Endothelial cell (in vitro differentiated cells): ENCODE data around the gene GREB1. TPM values are rescaled to one million over a fixed set of nuclear protein-coding genes. Genes with fewer than 3 reads are reported as not detected.
"Not testable (repeated sequence)": the region's sequence is repeated elsewhere in the genome, so short reads cannot be mapped to it uniquely, and the experiment has no call there.

Source experiments
- DNase-seq: peaks from one replicate; pipeline ENCODE4 v3.0.0; 2021; ENCODE audit warnings: low spot score
- H3K27ac Mint-ChIP-seq: one replicate; pipeline ENCODE4 v1.8.0; 2021; ENCODE audit warnings: mixed read lengths, inconsistent platforms; ENCODE audit not compliant: unreplicated experiment
- H3K27me3 Mint-ChIP-seq: one replicate; pipeline ENCODE4 v1.8.0; 2021; ENCODE audit warnings: mild to moderate bottlenecking, moderate library complexity, mixed read lengths, inconsistent platforms; ENCODE audit not compliant: unreplicated experiment
- H3K36me3 Mint-ChIP-seq: one replicate; pipeline ENCODE4 v1.8.0; 2021; ENCODE audit warnings: mild to moderate bottlenecking, low read depth, mixed read lengths, inconsistent platforms; ENCODE audit not compliant: unreplicated experiment
- H3K4me1 Mint-ChIP-seq: one replicate; pipeline ENCODE4 v1.8.0; 2021; ENCODE audit warnings: mild to moderate bottlenecking, mixed read lengths, inconsistent platforms; ENCODE audit not compliant: unreplicated experiment
- H3K4me3 Mint-ChIP-seq: one replicate; pipeline ENCODE4 v1.8.0; 2021; ENCODE audit warnings: mild to moderate bottlenecking, mixed read lengths, inconsistent platforms; ENCODE audit not compliant: unreplicated experiment
- H3K9me3 Mint-ChIP-seq: one replicate; pipeline ENCODE4 v1.8.0; 2021; ENCODE audit warnings: mixed read lengths, inconsistent platforms; ENCODE audit not compliant: unreplicated experiment
- CTCF ChIP-seq: fragments of 200-600 bp; sonication (generic); IDR thresholded peaks from one replicate; pipeline ENCODE4 v1.5.0; 2021; ENCODE audit warnings: antibody characterized with exemption; ENCODE audit not compliant: unreplicated experiment
- total RNA-seq: library from RNA; stranded (reverse); fragmentation: NEBNext Ultra II Directional; extraction: Animal tissue kit (Norgen Biotek cat#: 25700); gene quantifications from one replicate; pipeline ENCODE4 v1.2.1, GENCODE V29; 2021; ENCODE audit not compliant: unreplicated experiment

GREB1 gene
- total RNA-seq, 1 donor from 2014 or later = 35.9 TPM

GRCh38 chr2:11659115-11659475 lies 125.2 kb downstream of the GREB1 start:
- Mint-ChIP-seq H3K9me3 (no peaks in the 10 kb centered on the region), H3K27me3 (peaks cover 4% of the 10 kb centered on the region), H3K36me3 (no peaks in the 10 kb centered on the region), H3K4me1 (no peaks in the 10 kb centered on the region), H3K4me3 (no peak overlapping the region), H3K27ac (no peak overlapping the region)
- no peak for TF ChIP-seq CTCF
- DNase-seq = no peak

GRCh38 chr2:11659851-11660250 lies 126.0 kb downstream of the GREB1 start:
- H3K27ac Mint-ChIP-seq = no peak overlapping the region
- H3K27me3 Mint-ChIP-seq = peaks cover 4% of the 10 kb centered on the region
- no peak for DNase-seq
- no peak for TF ChIP-seq CTCF
- no peaks in the 10 kb centered on the region for H3K36me3 Mint-ChIP-seq
- no peaks in the 10 kb centered on the region for H3K9me3 Mint-ChIP-seq
- no peak overlapping the region for H3K4me3 Mint-ChIP-seq
- H3K4me1 Mint-ChIP-seq = no peaks in the 10 kb centered on the region

- not testable (repeated sequence) for H3K27ac Mint-ChIP-seq, H3K9me3 Mint-ChIP-seq, H3K27me3 Mint-ChIP-seq, H3K4me3 Mint-ChIP-seq, H3K4me1 Mint-ChIP-seq, DNase-seq, H3K36me3 Mint-ChIP-seq
These were observed 126.6 kb downstream of the GREB1 start for GRCh38 chr2:11660396-11660795.

- Mint-ChIP-seq H3K4me3 (no peak overlapping the region), H3K36me3 (no peaks in the 10 kb centered on the region), H3K27me3 (peaks cover 7% of the 10 kb centered on the region), H3K9me3 (no peaks in the 10 kb centered on the region), H3K4me1 (no peaks in the 10 kb centered on the region), H3K27ac (no peak overlapping the region)
- no peak for TF ChIP-seq CTCF
- DNase-seq = no peak
These were observed 128.1 kb downstream of the GREB1 start for GRCh38 chr2:11661891-11662435.

- no peaks in the 10 kb centered on the region for H3K4me1 Mint-ChIP-seq
- no peak overlapping the region for H3K4me3 Mint-ChIP-seq
- no peaks in the 10 kb centered on the region for H3K36me3 Mint-ChIP-seq
- no peaks in the 10 kb centered on the region for H3K9me3 Mint-ChIP-seq
- DNase-seq = no peak
- no peak overlapping the region for H3K27ac Mint-ChIP-seq
- peaks cover 6% of the 10 kb centered on the region for H3K27me3 Mint-ChIP-seq
- TF ChIP-seq CTCF = no peak
These were observed 129.0 kb downstream of the GREB1 start for GRCh38 chr2:11662882-11663281.
